GM12878 (cell line): Measurements from ENCODE around the gene CINP. TPM values are rescaled to one million over a fixed set of nuclear protein-coding genes. Genes with fewer than 3 reads are reported as not detected.

Source experiments
- ATAC-seq: fragments of 200-7000 bp; cut with Tn5 transposase; 3 replicates; pipeline ENCODE4 v1.9.1; 2020; ENCODE audit warnings: mild to moderate bottlenecking, moderate library complexity
- BruUV-seq: library from RNA; stranded (reverse); fragments of 400-500 nt; replicated peaks from 2 replicates; lab custom pipeline; 2021; lab: Mats Ljungman, UMichigan
- CTCF ChIA-PET: fragments of 300-600 bp; sonication (Branson Sonifier 250); formaldehyde crosslinking; extraction: SDS; loops from one replicate; lab custom pipeline; 2021; ENCODE audit warnings: inconsistent platforms; lab: Yijun Ruan, JAX
- POLR2A ChIA-PET: fragments of 350-600 bp; formaldehyde crosslinking; extraction: SDS; loops from one replicate; lab custom pipeline; 2021; ENCODE audit warnings: inconsistent platforms; lab: Charles Lee
- RAD21 ChIA-PET: fragments of 300-600 bp; sonication (Branson Sonifier 250); formaldehyde crosslinking; loops from one replicate; lab custom pipeline; 2023; ENCODE audit warnings: antibody characterized with exemption; ENCODE audit not compliant: unreplicated experiment; lab: Charles Lee
- SMC1A ChIA-PET: fragments of 300-600 bp; sonication (Branson Sonifier 250); formaldehyde crosslinking; loops from one replicate; lab custom pipeline; 2023; ENCODE audit not compliant: unreplicated experiment, uncharacterized antibody; lab: Charles Lee
- DNase-seq: peaks from one replicate; pipeline ENCODE4 v3.0.0-alpha.2; 2011; ENCODE audit warnings: low read depth, low spot score
- FAIRE-seq: peaks from 3 replicates; lab custom pipeline; 2011; peaks lifted over from hg19 to GRCh38; lab: Jason Lieb, UNC
- H2AFZ ChIP-seq: 2 replicates; pipeline ENCODE4 v1.6.0; 2011; ENCODE audit warnings: low read depth, low read length, control low read depth; ENCODE audit not compliant: control insufficient read depth
- H3K27ac ChIP-seq: 2 replicates; pipeline ENCODE4 v1.5.1; 2011; ENCODE audit warnings: control low read depth; ENCODE audit not compliant: control insufficient read depth, insufficient read depth
- H3K27me3 ChIP-seq, 2 experiments: replicated peaks in 1 of 2; 2 replicates each; pipeline versions ENCODE4 v1.6.0 to v1.6.1; 2011; ENCODE audit warnings: low read length in 1 of 2; ENCODE audit not compliant: control insufficient read depth in 2 of 2, insufficient read depth in 2 of 2
- H3K36me3 ChIP-seq, 2 experiments: 2 replicates each; pipeline ENCODE4 v1.5.1; 2011; ENCODE audit warnings: low read length in 1 of 2; ENCODE audit not compliant: control insufficient read depth in 2 of 2, insufficient read depth in 2 of 2
- H3K4me1 ChIP-seq: 2 replicates; pipeline ENCODE4 v1.6.1; 2011; ENCODE audit warnings: mild to moderate bottlenecking, low read length, moderate library complexity, mixed read lengths; ENCODE audit not compliant: control insufficient read depth, insufficient read depth
- H3K4me2 ChIP-seq: 2 replicates; pipeline ENCODE4 v1.6.0; 2011; ENCODE audit warnings: control low read depth; ENCODE audit not compliant: control insufficient read depth, insufficient read depth
- H3K4me3 ChIP-seq: fragments of 200-600 bp; sonication (generic); 2 replicates; pipeline ENCODE4 v1.5.1; 2016
- H3K79me2 ChIP-seq: 2 replicates; pipeline ENCODE4 v1.6.0; 2011; ENCODE audit warnings: low read length; ENCODE audit not compliant: control insufficient read depth, insufficient read depth
- H3K9ac ChIP-seq: 2 replicates; pipeline ENCODE4 v1.8.0; 2011; ENCODE audit warnings: low read length, control low read depth, mixed read lengths; ENCODE audit not compliant: control insufficient read depth, insufficient read depth
- H3K9me3 ChIP-seq: replicated peaks from 3 replicates; pipeline ENCODE4 v1.5.1; 2011; ENCODE audit warnings: mild to moderate bottlenecking, low read length; ENCODE audit not compliant: control insufficient read depth, insufficient read depth
- H4K20me1 ChIP-seq: 2 replicates; pipeline ENCODE4 v1.6.0; 2011; ENCODE audit not compliant: control insufficient read depth, insufficient read depth
- ASH2L ChIP-seq: fragments of 300-600, 200-600 bp; sonication (generic); IDR thresholded peaks from 2 replicates; pipeline ENCODE4 v1.6.1; 2017; ENCODE audit warnings: low read depth, mild to moderate bottlenecking, borderline replicate concordance
- DPF2 ChIP-seq: fragments of 450-650 bp; IDR thresholded peaks from 2 replicates; pipeline ENCODE4 v1.6.1; 2017; ENCODE audit warnings: mild to moderate bottlenecking
- EZH2 ChIP-seq: IDR thresholded peaks from 2 replicates; pipeline ENCODE4 v1.6.1; 2012; ENCODE audit warnings: low read depth, mild to moderate bottlenecking, control low read depth, inconsistent platforms, low read length, borderline replicate concordance; ENCODE audit not compliant: control insufficient read depth
- FOXK2 ChIP-seq: fragments of 450-650 bp; IDR thresholded peaks from 2 replicates; pipeline ENCODE4 v1.6.1; 2017; ENCODE audit warnings: mild to moderate bottlenecking, moderate library complexity
- FOXM1 ChIP-seq: IDR thresholded peaks from 2 replicates; pipeline ENCODE4 v1.6.1; 2012; ENCODE audit warnings: low read depth, mild to moderate bottlenecking, inconsistent platforms, low read length, moderate library complexity
- IKZF2 ChIP-seq, 2 experiments: fragments of 450-650 bp; IDR thresholded peaks; 2 replicates each; pipeline ENCODE4 v1.6.1; 2017; ENCODE audit warnings: mild to moderate bottlenecking in 2 of 2, moderate library complexity in 2 of 2
- JUNB ChIP-seq: IDR thresholded peaks from 2 replicates; pipeline ENCODE4 v1.6.1; 2016; ENCODE audit warnings: antibody characterized with exemption, mild to moderate bottlenecking
- NBN ChIP-seq: fragments of 450-650 bp; IDR thresholded peaks from 2 replicates; pipeline ENCODE4 v1.6.1; 2016
- NR2C2 ChIP-seq: IDR thresholded peaks from 2 replicates; pipeline ENCODE4 v1.6.1; 2011; ENCODE audit warnings: borderline replicate concordance, low read depth; ENCODE audit not compliant: control insufficient read depth, insufficient read length
- RUNX3 ChIP-seq: IDR thresholded peaks from 2 replicates; pipeline ENCODE4 v1.6.1; 2012; ENCODE audit warnings: low read length, inconsistent platforms
- STAT1 ChIP-seq: fragments of 450-650 bp; conservative IDR thresholded peaks from 2 replicates; pipeline ENCODE4 v1.6.1; 2014; ENCODE audit warnings: antibody characterized with exemption, mild to moderate bottlenecking
- TARDBP ChIP-seq: IDR thresholded peaks from 2 replicates; pipeline ENCODE4 v1.6.1; 2016; ENCODE audit warnings: borderline replicate concordance
- TCF7 ChIP-seq: IDR thresholded peaks from 2 replicates; pipeline ENCODE4 v1.6.1; 2014; ENCODE audit warnings: antibody characterized with exemption, borderline replicate concordance
- WGBS: methylation state at CpG from one replicate; pipeline ENCODE4 v1.1.6; 2016; ENCODE audit warnings: low lambda C conversion rate; ENCODE audit not compliant: insufficient replicate concordance, insufficient coverage; ENCODE audit errors: missing lambda C conversion rate; 5-methylcytosine and 5-hydroxymethylcytosine counted together
- in situ Hi-C: fragments of 300-500 bp; cut with MboI; formaldehyde crosslinking; loops from 9 replicates; pipeline ENCODE4 v1.14.3; 2018; ENCODE audit warnings: mixed read lengths
- intact Hi-C: fragments of 100-400 bp; cut with micrococcal nuclease; formaldehyde crosslinking; loops from one replicate; pipeline ENCODE4 v1.14.2; 2022; ENCODE audit not compliant: unreplicated experiment
- polyA plus RNA-seq, 11 experiments: library from polyadenylated mRNA; depleted of rRNA in 4 of 11; unstranded in 6 of 11; stranded (reverse) in 5 of 11; fragments of >200 nt; fragmentation: Nextera tagmentation in 4 of 11; fragmentation: Illumina TruSeq in 1 of 11; extraction: Ambion mirVana in 4 of 11; extraction: Trizol in 1 of 11; gene quantifications; 1 replicate in 1 of 11; 2 replicates in 10 of 11; pipeline versions ENCODE4 v1.2.1 to v1.2.3, GENCODE V29; 2011 to 2016; ENCODE audit warnings: inconsistent platforms in 2 of 11, missing spikeins in 2 of 11, low read depth in 1 of 11
- total RNA-seq, 4 experiments: library from RNA; depleted of rRNA in 3 of 4; stranded (reverse); fragments of >200 nt in 3 of 4; fragmentation: Illumina TruSeq in 1 of 4; extraction: Trizol in 1 of 4; gene quantifications; 2 replicates each; pipeline versions ENCODE4 v1.2.1 to v1.2.3, GENCODE V29; 2013 to 2021
- TF ChIP-seq, protein P1 (sequence below): fragments of 150-350 bp; IDR thresholded peaks from 2 replicates; pipeline ENCODE4 v1.6.1; 2016; ENCODE audit warnings: low read depth, low read length
- TF ChIP-seq, protein P2 (sequence below): fragments of 450-650 bp; IDR thresholded peaks from 2 replicates; pipeline ENCODE4 v1.6.1; 2017; ENCODE audit warnings: mild to moderate bottlenecking, low read depth, inconsistent platforms; ENCODE audit not compliant: poor library complexity, severe bottlenecking
- TF ChIP-seq, protein P3 (sequence below): fragments of 450-650 bp; formaldehyde crosslinking; IDR thresholded peaks from 2 replicates; pipeline ENCODE4 v1.4.0; 2020; ENCODE audit warnings: mild to moderate bottlenecking, moderate library complexity

Gene CINP
- total and polyA plus RNA-seq, 10 of the 15 experiments (the other 5 are each of a cell fraction or from before 2014, with no cell fraction given) = 45.4 to 73.3 (median 52.9) TPM

DNA sequence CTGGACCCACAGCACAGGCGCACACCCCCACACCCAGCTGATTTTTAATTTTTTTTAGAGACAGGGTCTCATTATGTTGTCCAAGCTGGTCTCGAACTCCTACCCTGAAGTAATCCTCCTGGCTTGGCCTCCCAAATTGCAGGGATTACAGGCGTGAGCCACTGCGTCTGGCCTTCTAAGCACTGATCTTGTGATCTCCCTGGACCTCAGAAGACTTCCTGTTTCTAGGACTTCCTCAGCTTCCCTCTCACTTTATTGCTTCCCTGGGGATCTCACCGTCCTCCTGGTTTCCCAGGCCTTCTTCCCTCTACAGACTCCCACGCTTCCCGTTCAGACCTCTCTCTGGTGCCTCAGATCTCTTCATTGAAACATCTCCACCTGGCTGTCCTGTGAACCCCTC, 29.3 kb downstream of the CINP start:
- POLR2A ChIA-PET = no interaction called here
- H3K9ac ChIP-seq = no peak overlapping the region

More for the DNA sequence above, 29.3 kb downstream of the CINP start:
- SMC1A ChIA-PET = no interaction called here
- Histone ChIP-seq H2AFZ (no peak overlapping the region), H3K27me3 (no peaks in the 10 kb centered on the region), H3K27ac (no peak overlapping the region), H3K4me1 (no peaks in the 10 kb centered on the region), H3K9me3 (no peaks in the 10 kb centered on the region), H4K20me1 (no peaks in the 10 kb centered on the region), H3K36me3 (no peaks in the 10 kb centered on the region; a peak in 2 of 4 replicates), H3K4me2 (no peak overlapping the region), H3K4me3 (no peak overlapping the region), H3K79me2 (no peaks in the 10 kb centered on the region)
- intact Hi-C loops = no loop called here
- FAIRE-seq (no peak), ATAC-seq (no peak), DNase-seq (no peak)
- RAD21 ChIA-PET = no interaction called here
- TF ChIP-seq NBN (no peak), FOXM1 (no peak), EZH2 (no peak), FOXK2 (no peak), STAT1 (no peak), TCF7 (no peak), IKZF2 (IDR thresholded peaks at IDR 0.05) (no peak), RUNX3 (no peak), DPF2 (no peak), JUNB (no peak), ASH2L (no peak), NR2C2 (no peak), TARDBP (no peak)
- TF ChIP-seq, protein P1, sequence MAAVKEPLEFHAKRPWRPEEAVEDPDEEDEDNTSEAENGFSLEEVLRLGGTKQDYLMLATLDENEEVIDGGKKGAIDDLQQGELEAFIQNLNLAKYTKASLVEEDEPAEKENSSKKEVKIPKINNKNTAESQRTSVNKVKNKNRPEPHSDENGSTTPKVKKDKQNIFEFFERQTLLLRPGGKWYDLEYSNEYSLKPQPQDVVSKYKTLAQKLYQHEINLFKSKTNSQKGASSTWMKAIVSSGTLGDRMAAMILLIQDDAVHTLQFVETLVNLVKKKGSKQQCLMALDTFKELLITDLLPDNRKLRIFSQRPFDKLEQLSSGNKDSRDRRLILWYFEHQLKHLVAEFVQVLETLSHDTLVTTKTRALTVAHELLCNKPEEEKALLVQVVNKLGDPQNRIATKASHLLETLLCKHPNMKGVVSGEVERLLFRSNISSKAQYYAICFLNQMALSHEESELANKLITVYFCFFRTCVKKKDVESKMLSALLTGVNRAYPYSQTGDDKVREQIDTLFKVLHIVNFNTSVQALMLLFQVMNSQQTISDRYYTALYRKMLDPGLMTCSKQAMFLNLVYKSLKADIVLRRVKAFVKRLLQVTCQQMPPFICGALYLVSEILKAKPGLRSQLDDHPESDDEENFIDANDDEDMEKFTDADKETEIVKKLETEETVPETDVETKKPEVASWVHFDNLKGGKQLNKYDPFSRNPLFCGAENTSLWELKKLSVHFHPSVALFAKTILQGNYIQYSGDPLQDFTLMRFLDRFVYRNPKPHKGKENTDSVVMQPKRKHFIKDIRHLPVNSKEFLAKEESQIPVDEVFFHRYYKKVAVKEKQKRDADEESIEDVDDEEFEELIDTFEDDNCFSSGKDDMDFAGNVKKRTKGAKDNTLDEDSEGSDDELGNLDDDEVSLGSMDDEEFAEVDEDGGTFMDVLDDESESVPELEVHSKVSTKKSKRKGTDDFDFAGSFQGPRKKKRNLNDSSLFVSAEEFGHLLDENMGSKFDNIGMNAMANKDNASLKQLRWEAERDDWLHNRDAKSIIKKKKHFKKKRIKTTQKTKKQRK = no peak
- TF ChIP-seq, protein P2, sequence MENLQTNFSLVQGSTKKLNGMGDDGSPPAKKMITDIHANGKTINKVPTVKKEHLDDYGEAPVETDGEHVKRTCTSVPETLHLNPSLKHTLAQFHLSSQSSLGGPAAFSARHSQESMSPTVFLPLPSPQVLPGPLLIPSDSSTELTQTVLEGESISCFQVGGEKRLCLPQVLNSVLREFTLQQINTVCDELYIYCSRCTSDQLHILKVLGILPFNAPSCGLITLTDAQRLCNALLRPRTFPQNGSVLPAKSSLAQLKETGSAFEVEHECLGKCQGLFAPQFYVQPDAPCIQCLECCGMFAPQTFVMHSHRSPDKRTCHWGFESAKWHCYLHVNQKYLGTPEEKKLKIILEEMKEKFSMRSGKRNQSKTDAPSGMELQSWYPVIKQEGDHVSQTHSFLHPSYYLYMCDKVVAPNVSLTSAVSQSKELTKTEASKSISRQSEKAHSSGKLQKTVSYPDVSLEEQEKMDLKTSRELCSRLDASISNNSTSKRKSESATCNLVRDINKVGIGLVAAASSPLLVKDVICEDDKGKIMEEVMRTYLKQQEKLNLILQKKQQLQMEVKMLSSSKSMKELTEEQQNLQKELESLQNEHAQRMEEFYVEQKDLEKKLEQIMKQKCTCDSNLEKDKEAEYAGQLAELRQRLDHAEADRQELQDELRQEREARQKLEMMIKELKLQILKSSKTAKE = no peak
- TF ChIP-seq, protein P3, sequence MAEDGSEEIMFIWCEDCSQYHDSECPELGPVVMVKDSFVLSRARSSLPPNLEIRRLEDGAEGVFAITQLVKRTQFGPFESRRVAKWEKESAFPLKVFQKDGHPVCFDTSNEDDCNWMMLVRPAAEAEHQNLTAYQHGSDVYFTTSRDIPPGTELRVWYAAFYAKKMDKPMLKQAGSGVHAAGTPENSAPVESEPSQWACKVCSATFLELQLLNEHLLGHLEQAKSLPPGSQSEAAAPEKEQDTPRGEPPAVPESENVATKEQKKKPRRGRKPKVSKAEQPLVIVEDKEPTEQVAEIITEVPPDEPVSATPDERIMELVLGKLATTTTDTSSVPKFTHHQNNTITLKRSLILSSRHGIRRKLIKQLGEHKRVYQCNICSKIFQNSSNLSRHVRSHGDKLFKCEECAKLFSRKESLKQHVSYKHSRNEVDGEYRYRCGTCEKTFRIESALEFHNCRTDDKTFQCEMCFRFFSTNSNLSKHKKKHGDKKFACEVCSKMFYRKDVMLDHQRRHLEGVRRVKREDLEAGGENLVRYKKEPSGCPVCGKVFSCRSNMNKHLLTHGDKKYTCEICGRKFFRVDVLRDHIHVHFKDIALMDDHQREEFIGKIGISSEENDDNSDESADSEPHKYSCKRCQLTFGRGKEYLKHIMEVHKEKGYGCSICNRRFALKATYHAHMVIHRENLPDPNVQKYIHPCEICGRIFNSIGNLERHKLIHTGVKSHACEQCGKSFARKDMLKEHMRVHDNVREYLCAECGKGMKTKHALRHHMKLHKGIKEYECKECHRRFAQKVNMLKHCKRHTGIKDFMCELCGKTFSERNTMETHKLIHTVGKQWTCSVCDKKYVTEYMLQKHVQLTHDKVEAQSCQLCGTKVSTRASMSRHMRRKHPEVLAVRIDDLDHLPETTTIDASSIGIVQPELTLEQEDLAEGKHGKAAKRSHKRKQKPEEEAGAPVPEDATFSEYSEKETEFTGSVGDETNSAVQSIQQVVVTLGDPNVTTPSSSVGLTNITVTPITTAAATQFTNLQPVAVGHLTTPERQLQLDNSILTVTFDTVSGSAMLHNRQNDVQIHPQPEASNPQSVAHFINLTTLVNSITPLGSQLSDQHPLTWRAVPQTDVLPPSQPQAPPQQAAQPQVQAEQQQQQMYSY (CRISPR knock-in tag) = no peak
- CTCF ChIA-PET = interaction anchor here (0.7 kb wide), 1 partner anchor 19 kb away, joined by 3 read pairs; no protein-coding TSS in a partner anchor
- WGBS = 89% methylated on average over 7 of the region's 7 CpGs
- BruUV-seq = no TSS peak
- in situ Hi-C loops = no loop called here
